Measurements from ENCODE around the gene ZSCAN26. TPM values are rescaled to one million over a fixed set of nuclear protein-coding genes. Genes with fewer than 3 reads are reported as not detected.

Gene ZSCAN26
- total RNA-seq, 1 donor from 2014 or later: 18.4 TPM

DNA sequence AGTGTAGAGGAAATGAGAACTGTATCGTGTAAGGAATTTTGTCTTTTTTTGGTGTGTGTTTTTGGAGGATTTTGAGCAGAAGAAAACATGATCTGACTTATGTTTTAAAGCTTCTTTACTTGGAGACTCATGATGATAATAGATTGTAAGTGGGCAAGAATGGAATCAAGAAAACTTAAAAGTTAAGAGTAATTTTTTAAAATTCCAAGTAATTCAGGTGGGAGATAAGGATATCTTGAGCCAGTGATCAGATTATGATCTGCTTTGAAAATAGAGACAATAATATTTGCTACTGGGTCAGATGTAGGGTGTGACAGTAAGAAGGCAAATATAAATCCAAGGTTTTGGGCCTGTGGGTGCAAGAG lies 734 bp downstream of the ZSCAN26 start:
- no peak for DNase-seq (ENCODE audit: low spot score)
- H3K4me1 Mint-ChIP-seq (ENCODE audit: unreplicated experiment): no peaks in the 10 kb centered on the region
- H3K27ac Mint-ChIP-seq (ENCODE audit: unreplicated experiment): no peak overlapping the region
- H3K36me3 Mint-ChIP-seq (ENCODE audit: low read depth, unreplicated experiment): no peaks in the 10 kb centered on the region
- no peak overlapping the region for H3K4me3 Mint-ChIP-seq (ENCODE audit: unreplicated experiment)
- TF ChIP-seq, protein P1, sequence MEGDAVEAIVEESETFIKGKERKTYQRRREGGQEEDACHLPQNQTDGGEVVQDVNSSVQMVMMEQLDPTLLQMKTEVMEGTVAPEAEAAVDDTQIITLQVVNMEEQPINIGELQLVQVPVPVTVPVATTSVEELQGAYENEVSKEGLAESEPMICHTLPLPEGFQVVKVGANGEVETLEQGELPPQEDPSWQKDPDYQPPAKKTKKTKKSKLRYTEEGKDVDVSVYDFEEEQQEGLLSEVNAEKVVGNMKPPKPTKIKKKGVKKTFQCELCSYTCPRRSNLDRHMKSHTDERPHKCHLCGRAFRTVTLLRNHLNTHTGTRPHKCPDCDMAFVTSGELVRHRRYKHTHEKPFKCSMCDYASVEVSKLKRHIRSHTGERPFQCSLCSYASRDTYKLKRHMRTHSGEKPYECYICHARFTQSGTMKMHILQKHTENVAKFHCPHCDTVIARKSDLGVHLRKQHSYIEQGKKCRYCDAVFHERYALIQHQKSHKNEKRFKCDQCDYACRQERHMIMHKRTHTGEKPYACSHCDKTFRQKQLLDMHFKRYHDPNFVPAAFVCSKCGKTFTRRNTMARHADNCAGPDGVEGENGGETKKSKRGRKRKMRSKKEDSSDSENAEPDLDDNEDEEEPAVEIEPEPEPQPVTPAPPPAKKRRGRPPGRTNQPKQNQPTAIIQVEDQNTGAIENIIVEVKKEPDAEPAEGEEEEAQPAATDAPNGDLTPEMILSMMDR (IDR thresholded peaks at IDR 0.05; ENCODE audit: unreplicated experiment): no peak
- no peaks in the 10 kb centered on the region for H3K27me3 Mint-ChIP-seq (ENCODE audit: unreplicated experiment)
- no peaks in the 10 kb centered on the region for H3K9me3 Mint-ChIP-seq (ENCODE audit: unreplicated experiment)

DNA sequence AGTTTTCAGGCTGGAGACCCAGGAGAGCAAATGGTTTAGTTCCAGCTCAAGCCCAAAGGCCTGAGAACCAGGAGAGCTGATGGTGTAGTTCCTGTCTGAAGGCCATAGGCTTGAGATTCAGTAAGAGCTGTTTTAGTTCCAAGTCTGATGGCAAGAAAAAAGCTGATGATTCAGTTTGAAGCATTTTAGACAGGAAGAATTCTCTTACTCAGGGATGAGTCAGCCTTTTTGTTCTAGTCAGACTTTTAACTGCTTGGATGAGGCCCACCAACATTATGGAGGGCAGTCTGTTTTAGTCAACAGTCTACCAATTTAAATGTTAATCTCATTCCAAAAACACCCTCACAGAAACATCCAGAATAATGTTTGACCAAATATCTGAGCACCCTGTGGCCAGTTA lies 2.5 kb downstream of the ZSCAN26 start:
- no peak overlapping the region for H3K27ac Mint-ChIP-seq (ENCODE audit: unreplicated experiment)
- TF ChIP-seq, protein P1 (IDR thresholded peaks at IDR 0.05; ENCODE audit: unreplicated experiment): no peak

DNA sequence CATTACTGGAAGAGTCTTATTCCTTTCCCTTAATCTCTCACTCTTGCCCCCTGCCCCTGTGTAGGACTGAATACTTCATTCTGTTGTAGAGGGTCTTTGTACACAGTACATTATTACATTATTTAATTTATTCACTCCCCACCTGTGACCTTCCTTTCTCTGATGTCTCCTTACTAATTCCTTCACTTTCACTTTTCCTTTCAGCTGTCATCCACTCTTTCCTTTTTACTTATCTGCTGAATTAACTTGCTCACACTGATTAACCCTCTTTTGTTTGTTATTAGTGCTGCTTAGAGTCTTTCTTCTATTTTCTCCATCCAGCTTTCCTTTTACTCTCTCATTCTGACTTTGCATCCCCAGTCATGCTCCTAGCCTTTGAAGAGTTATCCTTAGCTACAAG lies 7.9 kb downstream of the ZSCAN26 start:
- Mint-ChIP-seq H3K27me3 (ENCODE audit: unreplicated experiment) (no peaks in the 10 kb centered on the region), H3K27ac (ENCODE audit: unreplicated experiment) (no peak overlapping the region), H3K36me3 (ENCODE audit: low read depth, unreplicated experiment) (peaks cover 14% of the 10 kb centered on the region), H3K4me1 (ENCODE audit: unreplicated experiment) (no peaks in the 10 kb centered on the region), H3K9me3 (ENCODE audit: unreplicated experiment) (no peaks in the 10 kb centered on the region), H3K4me3 (ENCODE audit: unreplicated experiment) (no peak overlapping the region)
- TF ChIP-seq, protein P1 (IDR thresholded peaks at IDR 0.05; ENCODE audit: unreplicated experiment): no peak
- no peak for DNase-seq (ENCODE audit: low spot score)

More for the DNA sequence above, 2.5 kb downstream of the ZSCAN26 start:
- H3K27me3 Mint-ChIP-seq (ENCODE audit: unreplicated experiment): no peaks in the 10 kb centered on the region
- DNase-seq (ENCODE audit: low spot score): no peak
- H3K4me1 Mint-ChIP-seq (ENCODE audit: unreplicated experiment): no peaks in the 10 kb centered on the region
- peaks cover 5% of the 10 kb centered on the region for H3K36me3 Mint-ChIP-seq (ENCODE audit: low read depth, unreplicated experiment)
- no peaks in the 10 kb centered on the region for H3K9me3 Mint-ChIP-seq (ENCODE audit: unreplicated experiment)
- H3K4me3 Mint-ChIP-seq (ENCODE audit: unreplicated experiment): no peak overlapping the region

DNA sequence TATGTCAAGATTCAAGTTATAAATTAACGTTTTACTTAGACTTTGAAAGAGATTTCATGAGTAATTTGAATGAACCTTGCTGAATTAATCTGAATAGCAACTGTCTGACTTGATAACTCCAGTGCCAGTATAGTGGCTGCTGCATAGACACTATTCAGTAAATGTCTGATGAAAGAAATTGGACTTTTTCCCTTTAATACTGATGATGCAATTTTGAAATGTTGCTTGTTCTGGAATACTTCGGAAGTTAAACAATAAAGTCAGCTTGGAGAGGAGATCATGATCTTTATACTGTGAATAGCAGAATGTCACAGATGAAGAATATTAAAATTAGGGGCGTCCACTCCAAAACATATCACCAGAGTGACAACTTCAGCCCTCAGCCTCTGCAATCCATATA lies 10.8 kb downstream of the ZSCAN26 start:
- Mint-ChIP-seq H3K9me3 (ENCODE audit: unreplicated experiment) (no peaks in the 10 kb centered on the region), H3K4me1 (ENCODE audit: unreplicated experiment) (peaks cover 10% of the 10 kb centered on the region), H3K27me3 (ENCODE audit: unreplicated experiment) (no peaks in the 10 kb centered on the region), H3K36me3 (ENCODE audit: low read depth, unreplicated experiment) (peaks cover 14% of the 10 kb centered on the region), H3K4me3 (ENCODE audit: unreplicated experiment) (no peak overlapping the region), H3K27ac (ENCODE audit: unreplicated experiment) (no peak overlapping the region)
- TF ChIP-seq, protein P1 (IDR thresholded peaks at IDR 0.05; ENCODE audit: unreplicated experiment): no peak
- DNase-seq (ENCODE audit: low spot score): no peak

DNA sequence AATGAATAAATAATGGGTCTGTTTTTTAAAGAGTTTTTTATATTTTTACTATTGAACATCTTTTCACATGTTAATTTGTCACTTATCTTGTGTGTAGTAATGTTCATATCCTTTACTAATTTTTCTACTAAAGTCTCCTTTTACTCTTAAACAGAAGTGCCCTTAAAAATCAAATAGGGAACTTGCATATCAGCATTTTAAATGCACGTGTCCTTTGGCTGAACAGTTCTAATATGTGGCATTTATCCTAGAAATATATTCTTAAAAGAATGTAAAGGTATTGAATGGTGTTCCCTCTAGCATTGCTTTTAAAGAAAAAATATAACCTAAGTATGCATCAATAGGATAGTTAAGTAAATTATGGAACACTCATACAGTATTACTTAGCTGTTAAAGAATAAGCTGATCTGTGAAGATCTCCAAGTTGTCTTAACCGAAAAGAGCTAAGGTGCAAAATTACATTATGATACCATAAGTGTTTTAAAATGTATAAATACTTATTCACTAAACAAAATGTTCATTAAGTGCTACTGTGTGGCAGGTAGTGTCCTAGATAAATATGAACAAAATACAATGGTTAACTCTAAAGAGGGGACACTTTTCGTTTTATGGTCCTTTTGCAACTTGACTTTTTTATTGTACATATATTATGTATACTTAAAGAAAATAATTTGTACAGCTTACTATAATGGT lies 13.8 kb downstream of the ZSCAN26 start:
- no peaks in the 10 kb centered on the region for H3K27me3 Mint-ChIP-seq (ENCODE audit: unreplicated experiment)
- H3K4me1 Mint-ChIP-seq (ENCODE audit: unreplicated experiment): peaks cover 10% of the 10 kb centered on the region
- no peaks in the 10 kb centered on the region for H3K9me3 Mint-ChIP-seq (ENCODE audit: unreplicated experiment)
- TF ChIP-seq, protein P1 (IDR thresholded peaks at IDR 0.05; ENCODE audit: unreplicated experiment): no peak
- DNase-seq (ENCODE audit: low spot score): no peak
- no peak overlapping the region for H3K27ac Mint-ChIP-seq (ENCODE audit: unreplicated experiment)
- peaks cover 13% of the 10 kb centered on the region for H3K36me3 Mint-ChIP-seq (ENCODE audit: low read depth, unreplicated experiment)
- H3K4me3 Mint-ChIP-seq (ENCODE audit: unreplicated experiment): peak overlapping the region; percentile 91

Measured in endothelial cell (in vitro differentiated cells).